ENCODE data around the gene CDH4. TPM values are rescaled to one million over a fixed set of nuclear protein-coding genes. Genes with fewer than 3 reads are reported as not detected.

The CDH4 gene
- total and polyA plus RNA-seq, 9 donors, result 0.12 to 4.4 (median 0.36) TPM

GRCh38 chr20:61833807-61834610, 581.9 kb downstream of the CDH4 start:
- WGBS, 3 donors, result 77 to 84% (median 80%) methylated on average over 13 to 14 of the region's 14 CpGs
- Histone ChIP-seq H3K27me3 (no peaks in the 10 kb centered on the region), H3K36me3 (no peaks in the 10 kb centered on the region), H3K4me1 (ENCODE audit: insufficient read depth) (no peaks in the 10 kb centered on the region), H3K4me3 (no peak overlapping the region), H3K27ac (no peak overlapping the region), H3K9me3 (no peaks in the 10 kb centered on the region)
- no peak for DNase-seq
- intact Hi-C loops (cut with DNase I), result loop anchor here in 1 of 4 donors (10.0 kb wide), 1 partner anchor 1601 kb away; no protein-coding TSS in a partner anchor
- TF ChIP-seq CTCF (IDR thresholded peaks at IDR 0.05), result no peak
- no peak for TF ChIP-seq POLR2A (IDR thresholded peaks at IDR 0.05)
- no peak for TF ChIP-seq EP300 (IDR thresholded peaks at IDR 0.05)

GRCh38 chr20:61835301-61835700, 583.2 kb downstream of the CDH4 start:
- TF ChIP-seq POLR2A (IDR thresholded peaks at IDR 0.05) (no peak), CTCF (IDR thresholded peaks at IDR 0.05) (no peak), EP300 (IDR thresholded peaks at IDR 0.05) (no peak)
- Histone ChIP-seq H3K36me3 (no peaks in the 10 kb centered on the region), H3K27me3 (no peaks in the 10 kb centered on the region), H3K9me3 (peaks cover 0 to 3% of the 10 kb centered on the region in 2 donors), H3K4me3 (no peak overlapping the region), H3K27ac (no peak overlapping the region), H3K4me1 (ENCODE audit: insufficient read depth) (no peaks in the 10 kb centered on the region)
- intact Hi-C loops (cut with DNase I), result loop anchor here in 1 of 4 donors (10.0 kb wide), 1 partner anchor 1600 kb away; no protein-coding TSS in a partner anchor
- DNase-seq, result no peak
- WGBS, 3 donors, result 53 to 62% (median 58%) methylated on average over 7 of the region's 7 CpGs

- intact Hi-C loops (cut with DNase I), result loop anchor here in 1 of 4 donors (10.0 kb wide), 1 partner anchor 1599 kb away; no protein-coding TSS in a partner anchor
- Histone ChIP-seq H3K4me1 (ENCODE audit: insufficient read depth) (no peaks in the 10 kb centered on the region), H3K4me3 (no peak overlapping the region), H3K36me3 (no peaks in the 10 kb centered on the region), H3K27me3 (no peaks in the 10 kb centered on the region), H3K9me3 (peaks cover 0 to 3% of the 10 kb centered on the region in 2 donors), H3K27ac (no peak overlapping the region)
- DNase-seq, result no peak
- TF ChIP-seq CTCF (IDR thresholded peaks at IDR 0.05), result no peak
- no peak for TF ChIP-seq POLR2A (IDR thresholded peaks at IDR 0.05)
- no peak for TF ChIP-seq EP300 (IDR thresholded peaks at IDR 0.05)
- 85 to 88% (median 87%) methylated on average over 15 to 16 of the region's 16 CpGs for WGBS, 3 donors
These were observed 583.8 kb downstream of the CDH4 start for GRCh38 chr20:61835791-61836350.

GRCh38 chr20:61837200-61837599, 585.1 kb downstream of the CDH4 start:
- Histone ChIP-seq H3K4me1 (ENCODE audit: insufficient read depth) (no peaks in the 10 kb centered on the region), H3K9me3 (peaks cover 0 to 3% of the 10 kb centered on the region in 2 donors), H3K4me3 (no peak overlapping the region), H3K27ac (no peak overlapping the region), H3K36me3 (no peaks in the 10 kb centered on the region), H3K27me3 (no peaks in the 10 kb centered on the region)
- intact Hi-C loops (cut with DNase I), result loop anchor here in 1 of 4 donors (10.0 kb wide), 1 partner anchor 1598 kb away; no protein-coding TSS in a partner anchor
- WGBS, 3 donors, result 71 to 80% (median 78%) methylated on average over 9 of the region's 9 CpGs
- TF ChIP-seq EP300 (IDR thresholded peaks at IDR 0.05) (no peak), POLR2A (IDR thresholded peaks at IDR 0.05) (no peak), CTCF (IDR thresholded peaks at IDR 0.05) (no peak)
- DNase-seq, result no peak

Data from ovary (tissue), 9 donors.